Left ventricle myocardium superior (tissue), 1 donor: ENCODE data around the gene TEX12. TPM values are rescaled to one million over a fixed set of nuclear protein-coding genes. Genes with fewer than 3 reads are reported as not detected.
"Not testable (repeated sequence)": the region's sequence is repeated elsewhere in the genome, so short reads cannot be mapped to it uniquely, and the experiment has no call there.

ENCODE experiments used
- ATAC-seq: fragments of 200-7000 bp; cut with Tn5 transposase; one replicate; pipeline ENCODE4 v1.9.1; 2020; ENCODE audit warnings: mild to moderate bottlenecking, moderate library complexity
- DNase-seq: peaks from one replicate; pipeline ENCODE4 v3.0.0-alpha.2; 2020
- intact Hi-C: fragments of 100-400 bp; cut with micrococcal nuclease; formaldehyde crosslinking; loops from one replicate; pipeline ENCODE4 v1.11.0; 2022
- total RNA-seq: library from RNA; stranded (reverse); fragmentation: NEBNext Ultra II Directional; extraction: Animal tissue kit (Norgen Biotek cat#: 25700); gene quantifications from one replicate; pipeline ENCODE4 v1.2.1, GENCODE V29; 2021
- donor health status: DM: no; HTN: yes; CAD: no; lungs with severe emphysema.

The TEX12 gene
- total RNA-seq, 1 donor from 2014 or later, result not detected

GRCh38 chr11:112162761-112163546 lies 4.2 kb upstream of the TEX12 start:
- DNase-seq, result no peak
- intact Hi-C loops, result no loop called here
- no peak for ATAC-seq

GRCh38 chr11:112163875-112164685 lies 3.1 kb upstream of the TEX12 start, which contains the start of gene IL18:
Gene IL18, minus strand, starts transcription at chr11:112164094. Its CDS starts 9,041 bp downstream, at chr11:112155053.
- DNase-seq (peak; percentile 40), ATAC-seq (peak; percentile 68)
- intact Hi-C loops, result no loop called here

- DNase-seq, result no peak
- intact Hi-C loops, result no loop called here
- no peak for ATAC-seq
Observed at GRCh38 chr11:112165049-112165448, 2.1 kb upstream of the TEX12 start.

- intact Hi-C loops, result no loop called here
- no peak for ATAC-seq
- no peak for DNase-seq
Observed at GRCh38 chr11:112166562-112166961, 610 bp upstream of the TEX12 start.

- no peak for ATAC-seq
- no peak for DNase-seq
- intact Hi-C loops, result no loop called here
Observed at GRCh38 chr11:112172362-112172994, 5.3 kb downstream of the TEX12 start.

GRCh38 chr11:112173152-112173551 lies 6.0 kb downstream of the TEX12 start:
- DNase-seq (peak; percentile 56), ATAC-seq (peak; percentile 43)
- intact Hi-C loops, result no loop called here

- DNase-seq (peak; percentile 86), ATAC-seq (peak; percentile 93)
- intact Hi-C loops, result no loop called here
Observed at GRCh38 chr11:112174789-112175598, 7.8 kb downstream of the TEX12 start, which contains the start of gene BCO2. Gene BCO2, plus strand, starts transcription at chr11:112175512. Its CDS starts 90 bp downstream, at chr11:112175602.

GRCh38 chr11:112175599-112175952 lies 8.4 kb downstream of the TEX12 start:
- intact Hi-C loops, result no loop called here
- peak; percentile 63 for ATAC-seq
- DNase-seq, result no peak

- intact Hi-C loops, result no loop called here
- DNase-seq (no peak), ATAC-seq (peak; percentile 52)
Observed at GRCh38 chr11:112176077-112176476, 8.9 kb downstream of the TEX12 start.

- ATAC-seq (peak; percentile 9), DNase-seq (no peak)
Observed at GRCh38 chr11:112177589-112177988, 10.4 kb downstream of the TEX12 start.

GRCh38 chr11:112178428-112178827 lies 11.3 kb downstream of the TEX12 start:
- DNase-seq, result no peak
- intact Hi-C loops, result no loop called here
- ATAC-seq, result no peak

More at GRCh38 chr11:112177589-112177988, 10.4 kb downstream of the TEX12 start:
- intact Hi-C loops, result no loop called here

- intact Hi-C loops, result no loop called here
- no peak for ATAC-seq
- DNase-seq, result no peak
Observed at GRCh38 chr11:112178936-112179335, 11.8 kb downstream of the TEX12 start.

- no peak for DNase-seq
- peak; percentile 9 for ATAC-seq
Observed at GRCh38 chr11:112179601-112180000, 12.4 kb downstream of the TEX12 start.

GRCh38 chr11:112182867-112183266 lies 15.7 kb downstream of the TEX12 start:
- no peak for ATAC-seq
- DNase-seq, result no peak
- intact Hi-C loops, result no loop called here

More at GRCh38 chr11:112179601-112180000, 12.4 kb downstream of the TEX12 start:
- intact Hi-C loops, result no loop called here

- peak; percentile 86 for ATAC-seq
- intact Hi-C loops, result no loop called here
- no peak for DNase-seq
Observed at GRCh38 chr11:112185883-112186282, 18.7 kb downstream of the TEX12 start.

- peak; percentile 46 for ATAC-seq
- no peak for DNase-seq
- intact Hi-C loops, result no loop called here
Observed at GRCh38 chr11:112186304-112186703, 19.1 kb downstream of the TEX12 start.

- intact Hi-C loops, ATAC-seq, DNase-seq: not testable (repeated sequence)
Observed at GRCh38 chr11:112195113-112195512, 27.9 kb downstream of the TEX12 start.

GRCh38 chr11:112195951-112196351 lies 28.8 kb downstream of the TEX12 start:
- ATAC-seq (no peak), DNase-seq (no peak)
- intact Hi-C loops, result no loop called here
